Measurements from ENCODE around the gene MMD. TPM values are rescaled to one million over a fixed set of nuclear protein-coding genes. Genes with fewer than 3 reads are reported as not detected.
"Not testable (repeated sequence)": the region's sequence is repeated elsewhere in the genome, so short reads cannot be mapped to it uniquely, and the experiment has no call there.

The MMD gene
- total RNA-seq, 1 donor from 2014 or later: 22.9 TPM

- Histone ChIP-seq H3K4me1 (no peaks in the 10 kb centered on the region), H3K27me3 (no peaks in the 10 kb centered on the region), H3K9me3 (no peaks in the 10 kb centered on the region), H3K4me3 (no peak overlapping the region), H3K27ac (no peak overlapping the region), H3K36me3 (peaks cover 31 to 37% of the 10 kb centered on the region in 2 donors)
- TF ChIP-seq CTCF (IDR thresholded peaks at IDR 0.05): no peak
- no peak for DNase-seq (ENCODE audit: low spot score in 2 of 2)
- intact Hi-C loops (cut with DNase I): no loop called here
Measured at GRCh38 chr17:55409030-55409800, 12.4 kb downstream of the MMD start.

GRCh38 chr17:55407641-55408566 lies 13.7 kb downstream of the MMD start:
- TF ChIP-seq CTCF (IDR thresholded peaks at IDR 0.05): no peak
- Histone ChIP-seq H3K9me3 (no peaks in the 10 kb centered on the region), H3K36me3 (peaks cover 33 to 37% of the 10 kb centered on the region in 2 donors), H3K27ac (no peak overlapping the region), H3K4me3 (no peak overlapping the region), H3K4me1 (no peaks in the 10 kb centered on the region), H3K27me3 (no peaks in the 10 kb centered on the region)
- no peak for DNase-seq (ENCODE audit: low spot score in 2 of 2)
- intact Hi-C loops (cut with DNase I): no loop called here

GRCh38 chr17:55405600-55405999 lies 16.0 kb downstream of the MMD start:
- DNase-seq (ENCODE audit: low spot score in 2 of 2): no peak
- Histone ChIP-seq H3K36me3 (peaks cover 24 to 34% of the 10 kb centered on the region in 2 donors), H3K27me3 (no peaks in the 10 kb centered on the region), H3K4me1 (no peaks in the 10 kb centered on the region), H3K27ac (no peak overlapping the region), H3K9me3 (no peaks in the 10 kb centered on the region), H3K4me3 (no peak overlapping the region)
- intact Hi-C loops (cut with DNase I): no loop called here
- no peak for TF ChIP-seq CTCF (IDR thresholded peaks at IDR 0.05)

- H3K36me3 ChIP-seq: peaks cover 18 to 26% of the 10 kb centered on the region in 2 donors
- DNase-seq (ENCODE audit: low spot score in 2 of 2); intact Hi-C loops (cut with DNase I); H3K4me3 ChIP-seq; H3K9me3 ChIP-seq; H3K27me3 ChIP-seq; H3K4me1 ChIP-seq; H3K27ac ChIP-seq: not testable (repeated sequence)
Measured at GRCh38 chr17:55404197-55404596, 17.4 kb downstream of the MMD start.

- intact Hi-C loops (cut with DNase I): no loop called here
- Histone ChIP-seq H3K27ac (no peak overlapping the region), H3K36me3 (peaks cover 17 to 18% of the 10 kb centered on the region in 2 donors), H3K9me3 (no peaks in the 10 kb centered on the region), H3K4me3 (no peak overlapping the region), H3K27me3 (no peaks in the 10 kb centered on the region), H3K4me1 (no peaks in the 10 kb centered on the region)
- no peak for TF ChIP-seq CTCF (IDR thresholded peaks at IDR 0.05)
- DNase-seq (ENCODE audit: low spot score in 2 of 2): no peak
Measured at GRCh38 chr17:55402374-55402773, 19.3 kb downstream of the MMD start.

GRCh38 chr17:55398689-55399088 lies 22.9 kb downstream of the MMD start:
- intact Hi-C loops (cut with DNase I): no loop called here

More at GRCh38 chr17:55398689-55399088, 22.9 kb downstream of the MMD start:
- no peak overlapping the region for H3K27ac ChIP-seq
- no peak for DNase-seq (ENCODE audit: low spot score in 2 of 2)
- H3K36me3 ChIP-seq: peaks cover 2 to 13% of the 10 kb centered on the region in 2 donors
- no peak overlapping the region for H3K4me3 ChIP-seq
- H3K4me1 ChIP-seq: no peaks in the 10 kb centered on the region
- no peaks in the 10 kb centered on the region for H3K9me3 ChIP-seq
- TF ChIP-seq CTCF (IDR thresholded peaks at IDR 0.05): no peak
- no peaks in the 10 kb centered on the region for H3K27me3 ChIP-seq
